HepG2 (cell line): ENCODE measurements around the gene CPXM1. TPM values are rescaled to one million over a fixed set of nuclear protein-coding genes. Genes with fewer than 3 reads are reported as not detected.
A peak's percentile ranks its signal among the peaks of the same experiment; 100 is the strongest.

ENCODE experiments used
- AHR ChIP-seq: IDR thresholded peaks from 2 replicates; pipeline ENCODE4 v1.6.1; 2018; ENCODE audit warnings: missing genetic modification reagents, missing compliant biosample characterization
- CEBPG ChIP-seq: IDR thresholded peaks from 2 replicates; pipeline ENCODE4 v1.6.1; 2016
- EHMT2 ChIP-seq: fragments of 200-600 bp; sonication (generic); IDR thresholded peaks from 2 replicates; pipeline ENCODE4 v1.7.0; 2017; ENCODE audit warnings: antibody characterized with exemption, low read depth, low read length, borderline replicate concordance
- SIN3A ChIP-seq: IDR thresholded peaks from 2 replicates; pipeline ENCODE4 v1.6.1; 2011; ENCODE audit warnings: low read depth, mild to moderate bottlenecking, control low read depth, low read length, borderline replicate concordance
- SMYD3 ChIP-seq: sonication (generic); formaldehyde crosslinking; IDR thresholded peaks from 2 replicates; pipeline ENCODE4 v1.8.1; 2023; ENCODE audit warnings: mild to moderate bottlenecking, missing genetic modification reagents
- U2AF1 ChIP-seq: fragments of 200-400 bp; formaldehyde crosslinking; optimal IDR thresholded peaks from 2 replicates; pipeline ENCODE3; 2017; ENCODE audit warnings: mild to moderate bottlenecking, low read depth, low read length
- WIZ ChIP-seq: sonication (generic); formaldehyde crosslinking; IDR thresholded peaks from 2 replicates; pipeline ENCODE4 v1.5.1; 2020; ENCODE audit warnings: mild to moderate bottlenecking, missing genetic modification reagents
- ZFP82 ChIP-seq: sonication (generic); formaldehyde crosslinking; IDR thresholded peaks from 2 replicates; pipeline ENCODE4 v1.5.1; 2020; ENCODE audit warnings: mild to moderate bottlenecking, missing genetic modification reagents, borderline replicate concordance
- ZKSCAN8 ChIP-seq: IDR thresholded peaks from 2 replicates; pipeline ENCODE4 v1.6.1; 2016; ENCODE audit warnings: borderline replicate concordance, missing genetic modification reagents, missing compliant biosample characterization
- ZNF329 ChIP-seq: sonication (generic); formaldehyde crosslinking; IDR thresholded peaks from 2 replicates; pipeline ENCODE4 v1.9.0; 2021; ENCODE audit warnings: low read depth, mild to moderate bottlenecking, missing genetic modification reagents
- ZNF749 ChIP-seq: sonication (generic); formaldehyde crosslinking; IDR thresholded peaks from 2 replicates; pipeline ENCODE4 v1.8.0; 2022; ENCODE audit warnings: mild to moderate bottlenecking, missing genetic modification reagents, moderate library complexity, borderline replicate concordance
- polyA plus RNA-seq, 8 experiments: library from polyadenylated mRNA; depleted of rRNA in 3 of 8; stranded (reverse) in 7 of 8; unstranded in 1 of 8; fragments of >200 nt; fragmentation: Illumina TruSeq in 4 of 8; extraction: Trizol in 4 of 8; gene quantifications; 2 replicates each; pipeline versions ENCODE4 v1.2.1 to v1.2.3, GENCODE V29; 2011 to 2016; ENCODE audit warnings: low read depth in 4 of 8, missing spikeins in 1 of 8, mixed read lengths in 1 of 8; ENCODE audit not compliant: insufficient read depth in 1 of 8
- total RNA-seq, 5 experiments: library from RNA; depleted of rRNA; stranded (reverse); fragments of >200 nt; fragmentation: Illumina TruSeq; extraction: Trizol; gene quantifications; 2 replicates each; pipeline ENCODE4 v1.2.3, GENCODE V29; 2016; ENCODE audit warnings: low read depth in 1 of 5
- TF ChIP-seq, protein P1 (sequence below): sonication (generic); formaldehyde crosslinking; IDR thresholded peaks from 2 replicates; pipeline ENCODE4 v1.4.0; 2020; ENCODE audit warnings: low read depth, mild to moderate bottlenecking, missing genetic modification reagents
- TF ChIP-seq, protein P2 (sequence below): sonication (generic); formaldehyde crosslinking; IDR thresholded peaks from 2 replicates; pipeline ENCODE4 v1.5.0; 2020; ENCODE audit warnings: missing genetic modification reagents, mild to moderate bottlenecking, borderline replicate concordance
- TF ChIP-seq, protein P3 (sequence below): sonication (generic); formaldehyde crosslinking; IDR thresholded peaks from 2 replicates; pipeline ENCODE4 v1.4.0; 2020; ENCODE audit warnings: missing genetic modification reagents
- TF ChIP-seq, protein P4 (sequence below): IDR thresholded peaks from 2 replicates; pipeline ENCODE4 v1.6.1; 2016; ENCODE audit warnings: low read depth
- TF ChIP-seq, protein P5 (sequence below): sonication (generic); formaldehyde crosslinking; conservative IDR thresholded peaks from 2 replicates; pipeline ENCODE4 v1.8.0; 2022; ENCODE audit warnings: low read depth, missing genetic modification reagents
- TF ChIP-seq, protein P6 (sequence below): sonication (generic); formaldehyde crosslinking; IDR thresholded peaks from 2 replicates; pipeline ENCODE4 v1.5.0; 2020; ENCODE audit warnings: mild to moderate bottlenecking, missing genetic modification reagents

The CPXM1 gene
- total and polyA plus RNA-seq, 2 of the 13 experiments (the other 11 are each of a cell fraction or from before 2014, with no cell fraction given) = 0.07 TPM; not detected in 1

DNA sequence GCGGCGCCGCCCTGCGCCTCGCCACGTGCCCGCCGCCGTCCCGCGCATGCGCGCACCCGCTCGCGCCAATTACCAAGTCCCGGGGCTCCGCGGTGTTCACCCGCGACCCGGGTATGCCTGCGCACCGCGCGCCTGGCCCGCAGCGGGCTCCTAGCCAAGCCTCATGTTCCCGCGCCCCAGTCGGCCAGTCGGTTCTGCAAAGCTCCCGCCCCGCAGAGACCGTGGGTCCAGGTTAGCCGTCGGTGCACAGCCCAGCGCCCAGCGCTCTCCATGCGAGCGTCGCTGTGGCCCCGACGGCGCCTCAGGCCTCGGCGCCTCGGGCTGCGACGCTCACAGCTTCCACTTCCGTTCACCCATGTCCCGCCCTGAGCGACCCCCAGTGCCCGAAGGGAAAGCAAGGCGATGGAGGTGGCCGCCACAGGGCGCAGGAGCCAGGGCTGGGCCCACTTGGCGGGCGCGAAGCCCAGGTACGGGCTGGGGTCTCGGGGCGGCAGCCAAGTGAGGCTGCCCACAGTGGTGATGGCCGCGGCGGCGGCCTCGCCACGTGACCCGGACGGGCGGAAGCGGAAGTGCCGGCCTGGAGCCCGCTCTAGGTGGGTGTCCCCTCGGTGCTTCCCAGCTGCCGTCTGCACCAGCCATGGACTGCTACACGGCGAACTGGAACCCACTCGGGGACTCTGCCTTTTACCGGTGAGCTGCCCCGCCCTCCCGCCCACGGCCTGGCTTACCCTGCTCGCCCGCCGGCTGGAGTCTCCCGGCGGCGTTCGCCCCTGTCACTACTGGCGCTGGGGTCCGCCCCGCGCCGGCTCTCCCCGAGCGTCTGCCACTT, 39.9 kb upstream of the CPXM1 start, which contains the start of the genes PCED1A and VPS16 (continued):
- TF ChIP-seq EHMT2 (no peak; the same call in 1 of the 2 replicates), SIN3A (peak; percentile 88; the same call in 1 of the 2 replicates), ZFP82 (peak; percentile 99), SMYD3 (CRISPR knock-in tag) (peak; percentile 97; the same call in 1 of the 2 replicates), WIZ (CRISPR knock-in tag) (peak; percentile 93; the same call in 1 of the 2 replicates), U2AF1 (peak; percentile 98), ZNF749 (CRISPR knock-in tag) (peak; percentile 60), ZNF329 (CRISPR knock-in tag) (0 out of 2 replicates have a peak, but pooled peaks have one; percentile 71), AHR (CRISPR knock-in tag) (peak; percentile 91; the same call in 1 of the 2 replicates), CEBPG (0 out of 2 replicates have a peak, but pooled peaks have one; percentile 31), ZKSCAN8 (no peak)
- TF ChIP-seq, protein P1, sequence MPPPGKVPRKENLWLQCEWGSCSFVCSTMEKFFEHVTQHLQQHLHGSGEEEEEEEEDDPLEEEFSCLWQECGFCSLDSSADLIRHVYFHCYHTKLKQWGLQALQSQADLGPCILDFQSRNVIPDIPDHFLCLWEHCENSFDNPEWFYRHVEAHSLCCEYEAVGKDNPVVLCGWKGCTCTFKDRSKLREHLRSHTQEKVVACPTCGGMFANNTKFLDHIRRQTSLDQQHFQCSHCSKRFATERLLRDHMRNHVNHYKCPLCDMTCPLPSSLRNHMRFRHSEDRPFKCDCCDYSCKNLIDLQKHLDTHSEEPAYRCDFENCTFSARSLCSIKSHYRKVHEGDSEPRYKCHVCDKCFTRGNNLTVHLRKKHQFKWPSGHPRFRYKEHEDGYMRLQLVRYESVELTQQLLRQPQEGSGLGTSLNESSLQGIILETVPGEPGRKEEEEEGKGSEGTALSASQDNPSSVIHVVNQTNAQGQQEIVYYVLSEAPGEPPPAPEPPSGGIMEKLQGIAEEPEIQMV (CRISPR knock-in tag) = peak; percentile 83; the same call in 1 of the 2 replicates
- TF ChIP-seq, protein P2, sequence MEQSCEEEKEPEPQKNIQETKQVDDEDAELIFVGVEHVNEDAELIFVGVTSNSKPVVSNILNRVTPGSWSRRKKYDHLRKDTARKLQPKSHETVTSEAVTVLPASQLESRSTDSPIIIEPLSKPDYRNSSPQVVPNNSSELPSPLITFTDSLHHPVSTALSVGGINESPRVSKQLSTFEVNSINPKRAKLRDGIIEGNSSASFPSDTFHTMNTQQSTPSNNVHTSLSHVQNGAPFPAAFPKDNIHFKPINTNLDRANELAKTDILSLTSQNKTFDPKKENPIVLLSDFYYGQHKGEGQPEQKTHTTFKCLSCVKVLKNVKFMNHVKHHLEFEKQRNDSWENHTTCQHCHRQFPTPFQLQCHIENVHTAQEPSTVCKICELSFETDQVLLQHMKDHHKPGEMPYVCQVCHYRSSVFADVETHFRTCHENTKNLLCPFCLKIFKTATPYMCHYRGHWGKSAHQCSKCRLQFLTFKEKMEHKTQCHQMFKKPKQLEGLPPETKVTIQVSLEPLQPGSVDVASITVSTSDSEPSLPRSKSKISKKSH (CRISPR knock-in tag) = peak; percentile 72; the same call in 1 of the 2 replicates
- TF ChIP-seq, protein P3, sequence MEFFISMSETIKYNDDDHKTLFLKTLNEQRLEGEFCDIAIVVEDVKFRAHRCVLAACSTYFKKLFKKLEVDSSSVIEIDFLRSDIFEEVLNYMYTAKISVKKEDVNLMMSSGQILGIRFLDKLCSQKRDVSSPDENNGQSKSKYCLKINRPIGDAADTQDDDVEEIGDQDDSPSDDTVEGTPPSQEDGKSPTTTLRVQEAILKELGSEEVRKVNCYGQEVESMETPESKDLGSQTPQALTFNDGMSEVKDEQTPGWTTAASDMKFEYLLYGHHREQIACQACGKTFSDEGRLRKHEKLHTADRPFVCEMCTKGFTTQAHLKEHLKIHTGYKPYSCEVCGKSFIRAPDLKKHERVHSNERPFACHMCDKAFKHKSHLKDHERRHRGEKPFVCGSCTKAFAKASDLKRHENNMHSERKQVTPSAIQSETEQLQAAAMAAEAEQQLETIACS (CRISPR knock-in tag) = peak; percentile 44; the same call in 1 of the 2 replicates
- TF ChIP-seq, protein P4, sequence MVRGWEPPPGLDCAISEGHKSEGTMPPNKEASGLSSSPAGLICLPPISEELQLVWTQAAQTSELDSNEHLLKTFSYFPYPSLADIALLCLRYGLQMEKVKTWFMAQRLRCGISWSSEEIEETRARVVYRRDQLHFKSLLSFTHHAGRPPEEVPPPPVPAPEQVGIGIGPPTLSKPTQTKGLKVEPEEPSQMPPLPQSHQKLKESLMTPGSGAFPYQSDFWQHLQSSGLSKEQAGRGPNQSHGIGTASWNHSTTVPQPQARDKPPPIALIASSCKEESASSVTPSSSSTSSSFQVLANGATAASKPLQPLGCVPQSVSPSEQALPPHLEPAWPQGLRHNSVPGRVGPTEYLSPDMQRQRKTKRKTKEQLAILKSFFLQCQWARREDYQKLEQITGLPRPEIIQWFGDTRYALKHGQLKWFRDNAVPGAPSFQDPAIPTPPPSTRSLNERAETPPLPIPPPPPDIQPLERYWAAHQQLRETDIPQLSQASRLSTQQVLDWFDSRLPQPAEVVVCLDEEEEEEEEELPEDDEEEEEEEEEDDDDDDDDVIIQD (CRISPR knock-in tag) = peak; percentile 55
- TF ChIP-seq, protein P5, sequence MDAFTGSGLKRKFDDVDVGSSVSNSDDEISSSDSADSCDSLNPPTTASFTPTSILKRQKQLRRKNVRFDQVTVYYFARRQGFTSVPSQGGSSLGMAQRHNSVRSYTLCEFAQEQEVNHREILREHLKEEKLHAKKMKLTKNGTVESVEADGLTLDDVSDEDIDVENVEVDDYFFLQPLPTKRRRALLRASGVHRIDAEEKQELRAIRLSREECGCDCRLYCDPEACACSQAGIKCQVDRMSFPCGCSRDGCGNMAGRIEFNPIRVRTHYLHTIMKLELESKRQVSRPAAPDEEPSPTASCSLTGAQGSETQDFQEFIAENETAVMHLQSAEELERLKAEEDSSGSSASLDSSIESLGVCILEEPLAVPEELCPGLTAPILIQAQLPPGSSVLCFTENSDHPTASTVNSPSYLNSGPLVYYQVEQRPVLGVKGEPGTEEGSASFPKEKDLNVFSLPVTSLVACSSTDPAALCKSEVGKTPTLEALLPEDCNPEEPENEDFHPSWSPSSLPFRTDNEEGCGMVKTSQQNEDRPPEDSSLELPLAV (CRISPR knock-in tag) = peak; percentile 90
- TF ChIP-seq, protein P6, sequence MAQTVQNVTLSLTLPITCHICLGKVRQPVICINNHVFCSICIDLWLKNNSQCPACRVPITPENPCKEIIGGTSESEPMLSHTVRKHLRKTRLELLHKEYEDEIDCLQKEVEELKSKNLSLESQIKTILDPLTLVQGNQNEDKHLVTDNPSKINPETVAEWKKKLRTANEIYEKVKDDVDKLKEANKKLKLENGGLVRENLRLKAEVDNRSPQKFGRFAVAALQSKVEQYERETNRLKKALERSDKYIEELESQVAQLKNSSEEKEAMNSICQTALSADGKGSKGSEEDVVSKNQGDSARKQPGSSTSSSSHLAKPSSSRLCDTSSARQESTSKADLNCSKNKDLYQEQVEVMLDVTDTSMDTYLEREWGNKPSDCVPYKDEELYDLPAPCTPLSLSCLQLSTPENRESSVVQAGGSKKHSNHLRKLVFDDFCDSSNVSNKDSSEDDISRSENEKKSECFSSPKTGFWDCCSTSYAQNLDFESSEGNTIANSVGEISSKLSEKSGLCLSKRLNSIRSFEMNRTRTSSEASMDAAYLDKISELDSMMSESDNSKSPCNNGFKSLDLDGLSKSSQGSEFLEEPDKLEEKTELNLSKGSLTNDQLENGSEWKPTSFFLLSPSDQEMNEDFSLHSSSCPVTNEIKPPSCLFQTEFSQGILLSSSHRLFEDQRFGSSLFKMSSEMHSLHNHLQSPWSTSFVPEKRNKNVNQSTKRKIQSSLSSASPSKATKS (CRISPR knock-in tag) = no peak
